Measurements from ENCODE around the gene SRA1. TPM values are rescaled to one million over a fixed set of nuclear protein-coding genes. Genes with fewer than 3 reads are reported as not detected.

SRA1 gene
- total and polyA plus RNA-seq, 2 of the 13 experiments (the other 11 are each of a cell fraction or from before 2014, with no cell fraction given): 14.2 to 32.8 TPM

DNA sequence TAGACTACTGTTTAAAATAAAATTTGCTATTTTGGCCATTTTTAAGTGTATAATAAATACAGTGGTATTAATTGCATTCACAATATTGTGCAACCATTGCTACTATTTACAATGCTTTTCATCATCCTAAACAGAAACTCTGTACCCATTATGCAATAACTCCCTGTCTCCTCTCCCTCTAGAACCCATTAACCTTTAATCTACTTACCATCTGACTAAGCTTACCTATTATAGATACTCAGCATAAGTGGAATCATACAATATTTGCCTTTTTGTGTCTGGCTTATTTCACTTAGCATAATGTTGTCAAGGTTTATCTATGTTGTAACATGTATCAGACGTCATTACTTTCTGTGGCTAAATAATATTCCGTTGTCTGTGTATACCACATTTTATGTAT, 49.8 kb upstream of the SRA1 start (continued):
- TF ChIP-seq DPF2 (CRISPR knock-in tag; IDR thresholded peaks at IDR 0.05; ENCODE audit: borderline replicate concordance, low read depth): peak; percentile 77; the same call in 1 of the 2 replicates
- peak; percentile 79; the same call in 1 of the 2 replicates for TF ChIP-seq ZNF24 (IDR thresholded peaks at IDR 0.05)
- no peak for TF ChIP-seq AGO2 (optimal IDR thresholded peaks at IDR 0.05; ENCODE audit: low read depth, low read length)
- TF ChIP-seq LCORL (IDR thresholded peaks at IDR 0.05): peak; percentile 67; the same call in 1 of the 2 replicates
- peak; percentile 53; the same call in 1 of the 2 replicates for TF ChIP-seq LCORL (CRISPR knock-in tag; IDR thresholded peaks at IDR 0.05)
- no peak for TF ChIP-seq ZFP82 (CRISPR knock-in tag; IDR thresholded peaks at IDR 0.05; ENCODE audit: borderline replicate concordance)
- TF ChIP-seq, protein P1, sequence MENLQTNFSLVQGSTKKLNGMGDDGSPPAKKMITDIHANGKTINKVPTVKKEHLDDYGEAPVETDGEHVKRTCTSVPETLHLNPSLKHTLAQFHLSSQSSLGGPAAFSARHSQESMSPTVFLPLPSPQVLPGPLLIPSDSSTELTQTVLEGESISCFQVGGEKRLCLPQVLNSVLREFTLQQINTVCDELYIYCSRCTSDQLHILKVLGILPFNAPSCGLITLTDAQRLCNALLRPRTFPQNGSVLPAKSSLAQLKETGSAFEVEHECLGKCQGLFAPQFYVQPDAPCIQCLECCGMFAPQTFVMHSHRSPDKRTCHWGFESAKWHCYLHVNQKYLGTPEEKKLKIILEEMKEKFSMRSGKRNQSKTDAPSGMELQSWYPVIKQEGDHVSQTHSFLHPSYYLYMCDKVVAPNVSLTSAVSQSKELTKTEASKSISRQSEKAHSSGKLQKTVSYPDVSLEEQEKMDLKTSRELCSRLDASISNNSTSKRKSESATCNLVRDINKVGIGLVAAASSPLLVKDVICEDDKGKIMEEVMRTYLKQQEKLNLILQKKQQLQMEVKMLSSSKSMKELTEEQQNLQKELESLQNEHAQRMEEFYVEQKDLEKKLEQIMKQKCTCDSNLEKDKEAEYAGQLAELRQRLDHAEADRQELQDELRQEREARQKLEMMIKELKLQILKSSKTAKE (CRISPR knock-in tag; IDR thresholded peaks at IDR 0.05; ENCODE audit: borderline replicate concordance): peak; percentile 52; the same call in 1 of the 2 replicates

DNA sequence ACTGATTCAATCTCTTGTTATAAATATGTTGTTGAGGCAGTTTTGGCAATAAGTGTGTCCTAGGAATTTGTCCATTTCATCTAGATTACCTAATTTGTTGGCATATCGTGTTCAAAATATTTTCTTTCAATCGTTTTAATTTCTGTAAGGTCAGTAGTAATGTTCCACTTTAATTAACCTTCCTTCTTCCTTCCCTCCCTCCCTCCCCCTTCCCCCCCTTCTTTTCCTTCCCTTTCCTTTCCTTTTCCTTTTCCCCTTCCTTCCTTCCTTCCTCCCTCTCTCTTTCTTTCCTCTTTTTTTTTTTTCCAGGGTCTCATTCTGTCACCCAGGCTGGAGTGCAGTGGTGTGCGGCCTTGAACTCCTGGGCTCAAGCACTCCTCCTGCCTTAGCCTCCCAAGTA, 48.6 kb upstream of the SRA1 start:
- H3K9me3 ChIP-seq (ENCODE audit: low read length): no peaks in the 10 kb centered on the region
- intact Hi-C loops (cut with micrococcal nuclease; ENCODE audit: unreplicated experiment) (no loop called here), in situ Hi-C loops (cut with HindIII; ENCODE audit: extremely low pct_ligation_motif_present, low pct_unique_long_range_greater_than_20kb) (no loop called here)
- 56% methylated on average over 3 of the region's 3 CpGs for WGBS (ENCODE audit: low lambda C conversion rate)
- no peak overlapping the region for H2AFZ ChIP-seq (ENCODE audit: low read length)
- H3K4me1 ChIP-seq (ENCODE audit: insufficient read depth, low read length): peaks cover 66% of the 10 kb centered on the region
- no peaks in the 10 kb centered on the region for H4K20me1 ChIP-seq (ENCODE audit: insufficient read depth, low read length)
- BruUV-seq (replicated peaks): no TSS peak
- no peaks in the 10 kb centered on the region; a peak in 2 of 5 replicates for H3K27me3 ChIP-seq (ENCODE audit: control insufficient read depth in 1 of 2, insufficient read depth in 2 of 2, low read length in 2 of 2)
- no peak overlapping the region for H3K4me2 ChIP-seq (ENCODE audit: low read depth, low read length)
- ATAC-seq: no peak
- FAIRE-seq: no peak
- no peak overlapping the region for H3K9ac ChIP-seq (ENCODE audit: insufficient read depth, low read depth, low read length)
- ChIA-PET CTCF (ENCODE audit: low intra/inter-chr PET ratio, low total read pairs) (no interaction called here), POLR2A (no interaction called here)
- DNase-seq (ENCODE audit: low spot score): no peak
- TF ChIP-seq HNRNPK (IDR thresholded peaks at IDR 0.05; ENCODE audit: low read depth, low read length, poor library complexity, severe bottlenecking) (peak; percentile 79), ATAD3A (CRISPR knock-in tag; IDR thresholded peaks at IDR 0.05) (no peak)
- H3K79me2 ChIP-seq (ENCODE audit: insufficient read depth, low read length): no peaks in the 10 kb centered on the region
- no peak overlapping the region for H3K4me3 ChIP-seq (replicated peaks in 1 of 3; ENCODE audit: insufficient read depth in 1 of 3, low read depth in 2 of 3, low read length in 3 of 3)
- H3K36me3 ChIP-seq (replicated peaks in 1 of 2; ENCODE audit: control insufficient read depth in 1 of 2, insufficient read depth in 2 of 2, low read length in 2 of 2): no peaks in the 10 kb centered on the region
- H3K27ac ChIP-seq (ENCODE audit: extremely low read length, insufficient read depth, low read length): no peak overlapping the region

Measured in HepG2 (cell line).